ENCODE measurements around the gene SMAD3. TPM values are rescaled to one million over a fixed set of nuclear protein-coding genes. Genes with fewer than 3 reads are reported as not detected.

Gene SMAD3
- total RNA-seq, 1 experiment from 2014 or later = 99.5 TPM

DNA sequence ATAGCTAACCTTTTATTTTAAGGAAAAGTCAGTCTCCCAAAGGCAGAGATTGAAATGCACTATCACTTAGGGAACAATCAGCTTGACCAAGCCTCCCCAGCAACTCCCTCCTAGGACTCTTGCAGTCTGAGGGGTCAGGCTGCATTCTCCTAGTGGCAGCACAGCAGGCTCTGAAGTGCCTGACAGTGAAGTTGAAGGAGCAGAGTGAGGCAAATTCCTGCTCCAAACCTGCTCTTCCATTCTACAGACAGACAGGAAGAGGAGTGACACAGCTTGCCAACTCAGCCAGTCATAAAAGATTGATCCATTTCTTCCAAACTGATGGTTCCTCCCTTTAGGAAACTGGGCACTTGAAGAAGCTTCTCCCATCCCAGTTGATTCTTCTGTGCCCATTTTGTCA is 43.9 kb upstream of the SMAD3 start:
- peaks cover 45% of the 10 kb centered on the region for H3K4me1 ChIP-seq (replicated peaks; ENCODE audit: insufficient read depth)
- CTCF ChIA-PET = interaction anchor here (0.6 kb wide), 1 partner anchor 817 kb away, joined by 5 read pairs; no protein-coding TSS in a partner anchor
- no peaks in the 10 kb centered on the region for H3K9me3 ChIP-seq (ENCODE audit: insufficient read depth, low read depth)
- peaks cover 36% of the 10 kb centered on the region for H3F3A ChIP-seq (ENCODE audit: insufficient read depth, low read depth)
- H3K36me3 ChIP-seq (ENCODE audit: low read depth) = no peaks in the 10 kb centered on the region
- no peak overlapping the region for H2AFZ ChIP-seq
- no peaks in the 10 kb centered on the region for H3K27me3 ChIP-seq (ENCODE audit: insufficient read depth, low read depth)
- H3K4me3 ChIP-seq = no peak overlapping the region
- POLR2A ChIA-PET (ENCODE audit: unreplicated experiment) = no interaction called here
- TF ChIP-seq, protein P1, sequence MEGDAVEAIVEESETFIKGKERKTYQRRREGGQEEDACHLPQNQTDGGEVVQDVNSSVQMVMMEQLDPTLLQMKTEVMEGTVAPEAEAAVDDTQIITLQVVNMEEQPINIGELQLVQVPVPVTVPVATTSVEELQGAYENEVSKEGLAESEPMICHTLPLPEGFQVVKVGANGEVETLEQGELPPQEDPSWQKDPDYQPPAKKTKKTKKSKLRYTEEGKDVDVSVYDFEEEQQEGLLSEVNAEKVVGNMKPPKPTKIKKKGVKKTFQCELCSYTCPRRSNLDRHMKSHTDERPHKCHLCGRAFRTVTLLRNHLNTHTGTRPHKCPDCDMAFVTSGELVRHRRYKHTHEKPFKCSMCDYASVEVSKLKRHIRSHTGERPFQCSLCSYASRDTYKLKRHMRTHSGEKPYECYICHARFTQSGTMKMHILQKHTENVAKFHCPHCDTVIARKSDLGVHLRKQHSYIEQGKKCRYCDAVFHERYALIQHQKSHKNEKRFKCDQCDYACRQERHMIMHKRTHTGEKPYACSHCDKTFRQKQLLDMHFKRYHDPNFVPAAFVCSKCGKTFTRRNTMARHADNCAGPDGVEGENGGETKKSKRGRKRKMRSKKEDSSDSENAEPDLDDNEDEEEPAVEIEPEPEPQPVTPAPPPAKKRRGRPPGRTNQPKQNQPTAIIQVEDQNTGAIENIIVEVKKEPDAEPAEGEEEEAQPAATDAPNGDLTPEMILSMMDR (conservative IDR thresholded peaks at IDR 0.05) = no peak
- TF ChIP-seq EZH2 (IDR thresholded peaks at IDR 0.05; ENCODE audit: low read depth) = no peak
- H4K20me1 ChIP-seq (ENCODE audit: insufficient read depth) = no peaks in the 10 kb centered on the region
- BruUV-seq (replicated peaks) = no TSS peak
- H3K79me2 ChIP-seq (ENCODE audit: low read depth) = no peaks in the 10 kb centered on the region
- peak in 1 of 2 experiments; percentile 35 for DNase-seq
- H3K4me2 ChIP-seq = peak overlapping the region; percentile 19
- intact Hi-C loops (cut with micrococcal nuclease; ENCODE audit: unreplicated experiment) = no loop called here
- H3K9me2 ChIP-seq (ENCODE audit: insufficient read depth) = no peaks in the 10 kb centered on the region
- no peak overlapping the region for H3K27ac ChIP-seq

DNA sequence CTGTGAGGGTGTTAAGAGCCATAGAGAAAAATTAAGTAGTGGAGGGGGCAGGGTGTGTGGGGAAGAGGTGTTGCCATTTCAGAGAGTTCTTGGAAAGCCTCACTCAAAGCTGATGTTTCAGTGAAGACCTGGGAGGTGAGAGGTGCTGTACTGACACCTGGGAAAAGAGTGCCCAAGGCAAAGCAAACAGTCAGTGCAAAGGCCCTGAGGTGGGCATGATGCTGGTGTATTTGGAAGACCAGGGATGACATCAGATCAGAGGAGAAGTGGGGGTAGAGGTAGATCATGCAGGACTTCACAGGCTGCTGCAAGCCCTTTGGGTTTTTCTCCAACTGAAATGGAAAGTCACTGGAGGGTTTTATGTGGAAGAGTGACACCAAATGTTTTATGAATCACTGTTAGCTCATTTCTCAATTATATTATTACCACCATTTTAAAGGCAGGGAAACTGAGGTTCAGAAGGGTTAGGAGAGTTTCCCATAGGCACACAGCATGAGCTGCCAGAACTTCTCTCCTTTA is 42.8 kb upstream of the SMAD3 start:
- H3K4me2 ChIP-seq = no peak overlapping the region
- peaks cover 57% of the 10 kb centered on the region for H3K4me1 ChIP-seq (replicated peaks; ENCODE audit: insufficient read depth)
- H3K27me3 ChIP-seq (ENCODE audit: insufficient read depth, low read depth) = no peaks in the 10 kb centered on the region
- TF ChIP-seq EZH2 (IDR thresholded peaks at IDR 0.05; ENCODE audit: low read depth) = no peak
- TF ChIP-seq, protein P1 (conservative IDR thresholded peaks at IDR 0.05) = no peak
- intact Hi-C loops (cut with micrococcal nuclease; ENCODE audit: unreplicated experiment) = no loop called here
- no peak overlapping the region for H2AFZ ChIP-seq
- H3K36me3 ChIP-seq (ENCODE audit: low read depth) = no peaks in the 10 kb centered on the region
- ChIA-PET CTCF (no interaction called here), POLR2A (ENCODE audit: unreplicated experiment) (no interaction called here)
- no peak for DNase-seq
- H3K9me3 ChIP-seq (ENCODE audit: insufficient read depth, low read depth) = no peaks in the 10 kb centered on the region
- H3K27ac ChIP-seq = no peak overlapping the region
- H3K79me2 ChIP-seq (ENCODE audit: low read depth) = no peaks in the 10 kb centered on the region
- no peak overlapping the region for H3K4me3 ChIP-seq
- no TSS peak for BruUV-seq (replicated peaks)
- peaks cover 41% of the 10 kb centered on the region for H3F3A ChIP-seq (ENCODE audit: insufficient read depth, low read depth)
- H4K20me1 ChIP-seq (ENCODE audit: insufficient read depth) = no peaks in the 10 kb centered on the region
- H3K9me2 ChIP-seq (ENCODE audit: insufficient read depth) = no peaks in the 10 kb centered on the region

DNA sequence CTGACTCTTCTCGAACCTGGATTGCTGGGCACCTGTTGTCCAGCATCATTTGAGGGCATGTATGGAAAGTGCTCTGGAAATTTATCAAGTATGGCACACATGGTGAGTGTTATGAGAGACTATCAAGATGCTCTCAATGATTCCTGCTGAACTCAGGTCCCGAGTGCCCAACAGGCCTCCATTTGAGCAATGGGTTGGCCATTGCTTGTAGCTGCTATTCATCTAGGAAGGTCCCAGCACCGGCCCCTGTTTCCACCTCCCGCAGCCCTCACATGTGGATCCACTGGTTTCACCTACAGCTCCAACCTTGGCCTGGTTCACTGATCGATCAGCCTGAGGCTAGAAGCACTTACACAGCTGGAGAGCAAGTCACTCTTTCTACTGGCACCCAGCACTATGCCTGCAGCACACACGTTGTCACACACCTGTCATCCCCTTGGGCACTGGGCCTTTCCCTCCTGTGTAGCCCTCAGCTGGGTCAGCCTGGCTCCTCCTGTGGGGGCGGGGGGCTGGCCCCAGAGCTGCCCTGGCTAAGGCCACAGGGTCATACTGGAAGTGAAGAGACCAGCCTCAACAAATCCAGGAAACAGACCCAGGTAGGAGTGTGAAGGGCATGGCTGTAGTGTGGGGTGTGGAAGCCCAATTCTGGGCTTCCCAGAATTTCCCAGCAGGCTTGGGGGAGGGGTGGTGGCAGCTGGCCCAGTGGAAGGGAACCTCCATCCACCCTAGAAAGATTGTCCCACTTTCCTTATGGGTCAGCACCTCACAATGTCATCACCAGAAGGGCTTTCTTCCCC is 41.7 kb upstream of the SMAD3 start:
- Histone ChIP-seq H3K36me3 (ENCODE audit: low read depth) (no peaks in the 10 kb centered on the region), H2AFZ (no peak overlapping the region), H3F3A (ENCODE audit: insufficient read depth, low read depth) (peaks cover 47% of the 10 kb centered on the region), H3K4me2 (peak overlapping the region; percentile 62), H3K27ac (peak overlapping the region; percentile 82), H3K79me2 (ENCODE audit: low read depth) (no peaks in the 10 kb centered on the region), H3K4me3 (no peak overlapping the region), H3K4me1 (replicated peaks; ENCODE audit: insufficient read depth) (peaks cover 65% of the 10 kb centered on the region), H3K27me3 (ENCODE audit: insufficient read depth, low read depth) (no peaks in the 10 kb centered on the region), H3K9me3 (ENCODE audit: insufficient read depth, low read depth) (no peaks in the 10 kb centered on the region), H4K20me1 (ENCODE audit: insufficient read depth) (no peaks in the 10 kb centered on the region), H3K9me2 (ENCODE audit: insufficient read depth) (no peaks in the 10 kb centered on the region)
- CTCF ChIA-PET = no interaction called here
- intact Hi-C loops (cut with micrococcal nuclease; ENCODE audit: unreplicated experiment) = loop anchor here (1.0 to 2.0 kb wide), 5 partner anchors 15 to 75 kb away; partner anchors contain the start of gene SMAD3
- no peak for TF ChIP-seq EZH2 (IDR thresholded peaks at IDR 0.05; ENCODE audit: low read depth)
- TF ChIP-seq, protein P1 (conservative IDR thresholded peaks at IDR 0.05) = no peak
- DNase-seq = peak; percentile 26 to 58
- BruUV-seq (replicated peaks) = no TSS peak
- POLR2A ChIA-PET (ENCODE audit: unreplicated experiment) = no interaction called here

Measured in PC-9 (cell line).